Thyroid gland (tissue), 4 donors: ENCODE data around the gene HEG1. TPM values are rescaled to one million over a fixed set of nuclear protein-coding genes. Genes with fewer than 3 reads are reported as not detected.
A peak's percentile ranks its signal among the peaks of the same experiment; 100 is the strongest.

Experiments used
- DNase-seq, 2 donors: peaks; one replicate each; pipeline ENCODE4 v3.0.0-alpha.2; 2019
- H3K27ac ChIP-seq, 3 donors: fragments of 200-600 bp; sonication (generic); 1 replicate in 2 of 3; 2 replicates in 1 of 3; pipeline ENCODE4 v1.5.1; 2016 to 2019; ENCODE audit warnings: mild to moderate bottlenecking in 1 of 3, moderate library complexity in 1 of 3
- H3K27me3 ChIP-seq: fragments of 200-600 bp; sonication (generic); one replicate; pipeline ENCODE4 v1.5.1; 2019
- H3K36me3 ChIP-seq, 2 donors: fragments of 200-600 bp; sonication (generic); one replicate each; pipeline ENCODE4 v1.5.1; 2016 to 2019
- H3K4me1 ChIP-seq, 2 donors: fragments of 200-600 bp; sonication (generic); one replicate each; pipeline ENCODE4 v1.5.1; 2017 to 2019
- H3K4me3 ChIP-seq, 3 donors: fragments of 200-600 bp; sonication (generic); replicated peaks in 1 of 3; 1 replicate in 2 of 3; 2 replicates in 1 of 3; pipeline ENCODE4 v1.5.1; 2016; ENCODE audit warnings: mild to moderate bottlenecking in 1 of 3
- H3K9me3 ChIP-seq: fragments of 200-600 bp; sonication (generic); one replicate; pipeline ENCODE4 v1.5.1; 2017
- POLR2A ChIP-seq, 2 donors: fragments of 450-650 bp; IDR thresholded peaks; one replicate each; pipeline ENCODE4 v1.6.1; 2017; ENCODE audit warnings: antibody characterized with exemption in 2 of 2, mild to moderate bottlenecking in 2 of 2, moderate library complexity in 1 of 2
- WGBS, 2 donors: methylation state at CpG; one replicate each; pipeline ENCODE4 v1.1.5; 2017; 5-methylcytosine and 5-hydroxymethylcytosine counted together
- intact Hi-C: fragments of 100-400 bp; cut with DNase I; formaldehyde crosslinking; loops from one replicate; pipeline ENCODE4 v1.15.1; 2023
- total RNA-seq, 4 donors: library from RNA; depleted of rRNA; stranded (reverse); fragments of >200 nt; gene quantifications; one replicate each; pipeline ENCODE4 v1.2.3, GENCODE V29; 2016
- TF ChIP-seq, protein P1 (sequence below), 6 experiments: fragments of 200-600 bp in 3 of 6; fragments of 450-650 bp in 3 of 6; sonication (generic) in 3 of 6; IDR thresholded peaks; one replicate each; pipeline ENCODE4 v1.5.1; 2016 to 2019; ENCODE audit warnings: antibody characterized with exemption in 6 of 6, mild to moderate bottlenecking in 2 of 6, inconsistent platforms in 1 of 6, moderate library complexity in 1 of 6

The HEG1 gene
- total RNA-seq, 4 donors from 2014 or later, result 91.4 to 266 (median 199) TPM

DNA sequence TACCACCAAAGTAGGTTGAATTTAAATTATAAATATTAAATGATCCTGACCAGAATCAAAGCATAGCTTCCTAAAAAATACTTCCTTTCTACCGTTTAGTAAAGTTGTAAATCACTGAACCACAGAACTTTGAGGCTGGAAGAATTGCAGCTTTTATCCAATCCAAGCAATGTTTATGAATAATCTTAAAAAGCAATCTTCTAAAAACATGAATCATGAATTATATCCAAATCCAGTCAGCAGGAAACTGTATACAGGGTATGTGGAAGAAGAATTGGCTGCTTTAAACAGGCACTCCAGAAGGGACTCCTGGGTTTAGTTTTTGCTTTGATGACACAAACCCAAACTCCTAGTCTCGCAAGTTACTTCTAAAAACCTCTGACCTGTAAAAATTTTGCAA lies 30.2 kb downstream of the HEG1 start:
- WGBS, 2 donors, result 41 to 42% methylated on average over 2 of the region's 2 CpGs
- Histone ChIP-seq H3K36me3 (peaks cover 27 to 36% of the 10 kb centered on the region in 2 donors), H3K9me3 (no peaks in the 10 kb centered on the region), H3K4me3 (no peak overlapping the region), H3K27ac (peak overlapping the region; percentile 47 to 80 (median 72)), H3K4me1 (peaks cover 35 to 68% of the 10 kb centered on the region in 2 donors), H3K27me3 (no peaks in the 10 kb centered on the region)
- TF ChIP-seq POLR2A (IDR thresholded peaks at IDR 0.05), result no peak
- TF ChIP-seq, protein P1, sequence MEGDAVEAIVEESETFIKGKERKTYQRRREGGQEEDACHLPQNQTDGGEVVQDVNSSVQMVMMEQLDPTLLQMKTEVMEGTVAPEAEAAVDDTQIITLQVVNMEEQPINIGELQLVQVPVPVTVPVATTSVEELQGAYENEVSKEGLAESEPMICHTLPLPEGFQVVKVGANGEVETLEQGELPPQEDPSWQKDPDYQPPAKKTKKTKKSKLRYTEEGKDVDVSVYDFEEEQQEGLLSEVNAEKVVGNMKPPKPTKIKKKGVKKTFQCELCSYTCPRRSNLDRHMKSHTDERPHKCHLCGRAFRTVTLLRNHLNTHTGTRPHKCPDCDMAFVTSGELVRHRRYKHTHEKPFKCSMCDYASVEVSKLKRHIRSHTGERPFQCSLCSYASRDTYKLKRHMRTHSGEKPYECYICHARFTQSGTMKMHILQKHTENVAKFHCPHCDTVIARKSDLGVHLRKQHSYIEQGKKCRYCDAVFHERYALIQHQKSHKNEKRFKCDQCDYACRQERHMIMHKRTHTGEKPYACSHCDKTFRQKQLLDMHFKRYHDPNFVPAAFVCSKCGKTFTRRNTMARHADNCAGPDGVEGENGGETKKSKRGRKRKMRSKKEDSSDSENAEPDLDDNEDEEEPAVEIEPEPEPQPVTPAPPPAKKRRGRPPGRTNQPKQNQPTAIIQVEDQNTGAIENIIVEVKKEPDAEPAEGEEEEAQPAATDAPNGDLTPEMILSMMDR (IDR thresholded peaks at IDR 0.05), result no peak
- intact Hi-C loops, result no loop called here
- no peak for DNase-seq

DNA sequence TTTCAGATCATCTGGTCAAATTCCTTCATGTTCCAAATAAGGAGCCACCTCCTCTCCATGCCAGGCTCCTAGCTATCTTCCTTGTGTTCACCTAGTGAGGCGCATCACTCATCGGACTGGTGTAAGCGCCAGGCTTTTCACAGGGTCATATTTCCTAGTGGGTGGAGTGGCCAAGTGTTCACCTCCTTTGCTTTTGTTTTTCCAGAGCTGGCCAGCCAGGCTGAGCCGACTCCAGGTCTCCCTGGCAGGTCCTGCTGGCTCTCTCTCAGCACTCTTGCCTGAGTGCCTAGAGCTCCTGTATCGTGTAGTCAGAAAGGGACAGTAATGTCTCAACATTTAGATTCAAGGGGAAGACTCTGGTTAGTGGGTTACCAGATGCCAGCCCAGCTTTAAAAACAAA lies 31.0 kb downstream of the HEG1 start:
- intact Hi-C loops, result no loop called here
- Histone ChIP-seq H3K36me3 (peaks cover 35 to 43% of the 10 kb centered on the region in 2 donors), H3K27ac (peak overlapping the region; percentile 47 to 80 (median 72)), H3K9me3 (no peaks in the 10 kb centered on the region), H3K27me3 (no peaks in the 10 kb centered on the region), H3K4me1 (peaks cover 35 to 68% of the 10 kb centered on the region in 2 donors), H3K4me3 (no peak overlapping the region)
- WGBS, 2 donors, result 15 to 30% methylated on average over 5 of the region's 5 CpGs
- TF ChIP-seq, protein P1 (IDR thresholded peaks at IDR 0.05), result no peak
- TF ChIP-seq POLR2A (IDR thresholded peaks at IDR 0.05), result peak in 1 of 2 donors; percentile 38
- DNase-seq, result peak; percentile 92 to 93

DNA sequence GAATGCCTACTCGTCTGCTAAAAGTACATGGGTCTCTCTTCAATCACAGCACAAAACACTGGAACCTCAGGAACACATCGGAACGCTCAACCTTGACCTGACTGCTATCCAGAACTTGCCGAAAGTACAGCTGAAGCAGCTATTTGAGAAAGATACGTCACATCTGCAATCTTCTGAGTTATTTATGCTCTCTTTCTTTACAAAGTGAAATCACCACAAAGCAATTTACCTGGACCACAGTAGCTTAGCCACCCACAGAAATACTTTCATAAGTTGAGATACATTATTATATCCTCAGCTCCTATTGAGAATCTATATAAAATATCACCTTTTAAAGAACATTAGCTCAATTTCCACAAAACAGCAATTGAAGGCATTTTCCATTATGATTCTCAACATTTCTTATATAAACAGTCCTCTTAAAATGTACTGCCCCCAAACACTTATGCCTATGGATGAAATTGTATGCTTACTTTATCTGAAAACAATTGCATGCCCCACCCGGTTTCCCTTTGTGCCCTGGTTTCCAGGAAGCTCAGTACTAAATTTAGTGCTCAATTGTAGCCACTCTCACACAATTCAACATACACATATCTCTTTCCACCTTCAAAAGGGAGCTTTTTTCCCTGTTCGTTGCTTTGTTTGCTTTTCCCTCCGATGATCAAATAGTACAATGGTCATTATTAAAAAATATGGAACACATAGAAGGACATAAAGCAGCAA lies 31.8 kb downstream of the HEG1 start:
- peaks cover 35 to 69% of the 10 kb centered on the region in 2 donors for H3K4me1 ChIP-seq
- TF ChIP-seq, protein P1 (IDR thresholded peaks at IDR 0.05), result no peak
- no peak for TF ChIP-seq POLR2A (IDR thresholded peaks at IDR 0.05)
- no peak for DNase-seq
- 71 to 84% methylated on average over 8 of the region's 8 CpGs for WGBS, 2 donors
- H3K9me3 ChIP-seq, result no peaks in the 10 kb centered on the region
- intact Hi-C loops, result no loop called here
- peak overlapping the region in 2 of 3 donors; percentile 72 to 80 for H3K27ac ChIP-seq
- no peak overlapping the region for H3K4me3 ChIP-seq
- peaks cover 41 to 48% of the 10 kb centered on the region in 2 donors for H3K36me3 ChIP-seq
- no peaks in the 10 kb centered on the region for H3K27me3 ChIP-seq

DNA sequence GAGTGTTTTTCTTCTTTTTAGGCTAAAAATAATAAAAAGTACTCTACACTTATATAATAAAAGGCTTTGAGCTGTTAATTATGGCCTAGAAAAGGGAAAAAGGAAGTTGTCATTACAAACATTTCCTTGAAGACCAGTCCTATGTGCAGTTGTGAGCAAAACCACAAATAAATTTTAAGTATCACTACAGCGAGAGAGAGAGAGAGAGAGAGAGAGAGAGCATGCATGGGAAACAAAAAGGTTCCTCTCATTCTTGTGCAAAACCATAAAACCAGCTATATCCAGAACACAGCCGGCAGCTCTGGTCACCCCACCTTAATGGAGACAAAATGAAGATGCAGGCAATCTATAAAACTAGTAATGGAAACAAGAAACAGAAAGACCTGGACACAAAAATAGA lies 33.6 kb downstream of the HEG1 start:
- H3K36me3 ChIP-seq, result peaks cover 44 to 47% of the 10 kb centered on the region in 2 donors
- no peak for DNase-seq
- H3K27me3 ChIP-seq, result no peaks in the 10 kb centered on the region
- 57 to 61% methylated on average over 2 of the region's 2 CpGs for WGBS, 2 donors
- H3K27ac ChIP-seq, result peak overlapping the region in 1 of 3 donors; percentile 15
- TF ChIP-seq, protein P1 (IDR thresholded peaks at IDR 0.05), result no peak
- no peak for TF ChIP-seq POLR2A (IDR thresholded peaks at IDR 0.05)
- no peak overlapping the region for H3K4me3 ChIP-seq
- intact Hi-C loops, result no loop called here
- H3K9me3 ChIP-seq, result no peaks in the 10 kb centered on the region
- peaks cover 32 to 55% of the 10 kb centered on the region in 2 donors for H3K4me1 ChIP-seq

DNA sequence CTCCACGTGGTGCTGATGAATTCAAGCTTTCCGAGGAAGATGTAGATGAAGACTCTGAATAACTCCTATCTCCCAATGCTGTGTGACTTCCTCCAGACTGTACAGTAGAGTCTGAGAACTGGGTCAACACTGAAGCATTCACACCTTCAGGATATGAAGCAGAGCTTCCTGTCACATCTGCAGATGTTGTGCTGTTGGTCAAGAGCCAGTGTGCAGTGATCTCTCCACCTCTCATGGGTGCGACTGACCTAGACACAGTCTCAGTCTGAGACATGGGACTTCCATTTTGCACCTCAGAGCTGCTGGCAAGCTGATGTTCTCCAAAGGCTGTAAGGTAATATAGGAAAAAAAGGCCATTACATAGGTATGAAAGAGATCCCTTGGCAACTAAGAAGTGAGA lies 36.5 kb downstream of the HEG1 start:
- no peaks in the 10 kb centered on the region for H3K27me3 ChIP-seq
- no peak overlapping the region for H3K4me3 ChIP-seq
- no peaks in the 10 kb centered on the region for H3K9me3 ChIP-seq
- peaks cover 39 to 58% of the 10 kb centered on the region in 2 donors for H3K36me3 ChIP-seq
- no peak overlapping the region for H3K27ac ChIP-seq
- WGBS, 2 donors, result 75 to 92% methylated on average over 3 of the region's 3 CpGs
- DNase-seq, result no peak
- intact Hi-C loops, result no loop called here
- H3K4me1 ChIP-seq, result peaks cover 18 to 36% of the 10 kb centered on the region in 2 donors
- TF ChIP-seq, protein P1 (IDR thresholded peaks at IDR 0.05), result no peak
- TF ChIP-seq POLR2A (IDR thresholded peaks at IDR 0.05), result no peak
